ENCODE results near the gene PLIN3.
A peak's percentile ranks its signal among the peaks of the same experiment; 100 is the strongest.
"Not testable (repeated sequence)": the region's sequence is repeated elsewhere in the genome, so short reads cannot be mapped to it uniquely, and the experiment has no call there.

PLIN3 gene

GRCh38 chr19:4889034-4889815 is 21.8 kb upstream of the PLIN3 start:
- no peak overlapping the region for H3K27ac ChIP-seq (ENCODE audit: low read depth, low read length, severe bottlenecking)
- WGBS, 2 experiments (ENCODE audit: insufficient coverage in 2 of 2), result 97 to 100% methylated on average over 6 of the region's 14 CpGs
- H3K36me3 ChIP-seq (ENCODE audit: control insufficient read depth, insufficient read depth, low read length), result no peaks in the 10 kb centered on the region
- peaks cover 2% of the 10 kb centered on the region for H3K4me1 ChIP-seq (ENCODE audit: control insufficient read depth, insufficient read depth, low read length, poor library complexity, severe bottlenecking)
- H3K4me3 ChIP-seq (ENCODE audit: extremely low read depth, insufficient read depth, low read length, poor library complexity, severe bottlenecking), result no peak overlapping the region
- H3K9me3 ChIP-seq (ENCODE audit: control insufficient read depth, low read length), result no peaks in the 10 kb centered on the region

- not testable (repeated sequence) for H3K9me3 ChIP-seq (ENCODE audit: control insufficient read depth, low read length); H3K27ac ChIP-seq (ENCODE audit: low read depth, low read length, severe bottlenecking); H3K4me1 ChIP-seq (ENCODE audit: control insufficient read depth, insufficient read depth, low read length, poor library complexity, severe bottlenecking); H3K4me3 ChIP-seq (ENCODE audit: extremely low read depth, insufficient read depth, low read length, poor library complexity, severe bottlenecking); H3K36me3 ChIP-seq (ENCODE audit: control insufficient read depth, insufficient read depth, low read length)
- no CpG with 5 or more reads among the region's 6 CpGs for WGBS, 2 experiments (ENCODE audit: insufficient coverage in 2 of 2)
Observed at GRCh38 chr19:4887803-4888202, 20.3 kb upstream of the PLIN3 start.

- H3K9me3 ChIP-seq (ENCODE audit: control insufficient read depth, low read length); H3K36me3 ChIP-seq (ENCODE audit: control insufficient read depth, insufficient read depth, low read length); H3K4me1 ChIP-seq (ENCODE audit: control insufficient read depth, insufficient read depth, low read length, poor library complexity, severe bottlenecking); H3K4me3 ChIP-seq (ENCODE audit: extremely low read depth, insufficient read depth, low read length, poor library complexity, severe bottlenecking); H3K27ac ChIP-seq (ENCODE audit: low read depth, low read length, severe bottlenecking): not testable (repeated sequence)
- WGBS, 2 experiments (ENCODE audit: insufficient coverage in 2 of 2), result no CpG with 5 or more reads among the region's 6 CpGs
Observed at GRCh38 chr19:4884993-4885392, 17.5 kb upstream of the PLIN3 start.

- not testable (repeated sequence) for H3K27ac ChIP-seq (ENCODE audit: low read depth, low read length, severe bottlenecking); H3K9me3 ChIP-seq (ENCODE audit: control insufficient read depth, low read length); H3K36me3 ChIP-seq (ENCODE audit: control insufficient read depth, insufficient read depth, low read length); H3K4me1 ChIP-seq (ENCODE audit: control insufficient read depth, insufficient read depth, low read length, poor library complexity, severe bottlenecking); H3K4me3 ChIP-seq (ENCODE audit: extremely low read depth, insufficient read depth, low read length, poor library complexity, severe bottlenecking)
- WGBS, 2 experiments (ENCODE audit: insufficient coverage in 2 of 2), result 94 to 98% methylated on average over 4 to 5 of the region's 6 CpGs
Observed at GRCh38 chr19:4882874-4883273, 15.4 kb upstream of the PLIN3 start.

- H3K27ac ChIP-seq (ENCODE audit: low read depth, low read length, severe bottlenecking), result no peak overlapping the region
- no peaks in the 10 kb centered on the region for H3K9me3 ChIP-seq (ENCODE audit: control insufficient read depth, low read length)
- peaks cover 12% of the 10 kb centered on the region for H3K4me1 ChIP-seq (ENCODE audit: control insufficient read depth, insufficient read depth, low read length, poor library complexity, severe bottlenecking)
- no peaks in the 10 kb centered on the region for H3K36me3 ChIP-seq (ENCODE audit: control insufficient read depth, insufficient read depth, low read length)
- WGBS, 2 experiments (ENCODE audit: insufficient coverage in 2 of 2), result 90 to 96% methylated on average over 8 to 11 of the region's 11 CpGs
- no peak overlapping the region for H3K4me3 ChIP-seq (ENCODE audit: extremely low read depth, insufficient read depth, low read length, poor library complexity, severe bottlenecking)
Observed at GRCh38 chr19:4879041-4879440, 11.6 kb upstream of the PLIN3 start.

- 68 to 78% methylated on average over 9 to 13 of the region's 23 CpGs for WGBS, 2 experiments (ENCODE audit: insufficient coverage in 2 of 2)
- Histone ChIP-seq H3K27ac (ENCODE audit: low read depth, low read length, severe bottlenecking) (peak overlapping the region; percentile 66), H3K4me3 (ENCODE audit: extremely low read depth, insufficient read depth, low read length, poor library complexity, severe bottlenecking) (no peak overlapping the region)
Observed at GRCh38 chr19:4878491-4878968, 11.1 kb upstream of the PLIN3 start.

GRCh38 chr19:4877753-4878490 is 10.5 kb upstream of the PLIN3 start:
- H3K4me1 ChIP-seq (ENCODE audit: control insufficient read depth, insufficient read depth, low read length, poor library complexity, severe bottlenecking), result peaks cover 12% of the 10 kb centered on the region
- peak overlapping the region; percentile 66 for H3K27ac ChIP-seq (ENCODE audit: low read depth, low read length, severe bottlenecking)
- no peaks in the 10 kb centered on the region for H3K36me3 ChIP-seq (ENCODE audit: control insufficient read depth, insufficient read depth, low read length)
- 47 to 55% methylated on average over 24 to 25 of the region's 30 CpGs for WGBS, 2 experiments (ENCODE audit: insufficient coverage in 2 of 2)
- no peak overlapping the region for H3K4me3 ChIP-seq (ENCODE audit: extremely low read depth, insufficient read depth, low read length, poor library complexity, severe bottlenecking)
- H3K9me3 ChIP-seq (ENCODE audit: control insufficient read depth, low read length), result no peaks in the 10 kb centered on the region

More at GRCh38 chr19:4878491-4878968, 11.1 kb upstream of the PLIN3 start:
- peaks cover 12% of the 10 kb centered on the region for H3K4me1 ChIP-seq (ENCODE audit: control insufficient read depth, insufficient read depth, low read length, poor library complexity, severe bottlenecking)
- H3K36me3 ChIP-seq (ENCODE audit: control insufficient read depth, insufficient read depth, low read length), result no peaks in the 10 kb centered on the region
- no peaks in the 10 kb centered on the region for H3K9me3 ChIP-seq (ENCODE audit: control insufficient read depth, low read length)

- H3K27ac ChIP-seq (ENCODE audit: low read depth, low read length, severe bottlenecking), result no peak overlapping the region
- peaks cover 19% of the 10 kb centered on the region for H3K4me1 ChIP-seq (ENCODE audit: control insufficient read depth, insufficient read depth, low read length, poor library complexity, severe bottlenecking)
- H3K36me3 ChIP-seq (ENCODE audit: control insufficient read depth, insufficient read depth, low read length), result no peaks in the 10 kb centered on the region
- H3K9me3 ChIP-seq (ENCODE audit: control insufficient read depth, low read length), result no peaks in the 10 kb centered on the region
- no peak overlapping the region for H3K4me3 ChIP-seq (ENCODE audit: extremely low read depth, insufficient read depth, low read length, poor library complexity, severe bottlenecking)
- WGBS, 2 experiments (ENCODE audit: insufficient coverage in 2 of 2), result 94 to 97% methylated on average over 3 of the region's 3 CpGs
Observed at GRCh38 chr19:4873930-4874329, 6.5 kb upstream of the PLIN3 start.

- no peaks in the 10 kb centered on the region for H3K36me3 ChIP-seq (ENCODE audit: control insufficient read depth, insufficient read depth, low read length)
- 86 to 100% methylated on average over 1 to 3 of the region's 6 CpGs for WGBS, 2 experiments (ENCODE audit: insufficient coverage in 2 of 2)
Observed at GRCh38 chr19:4871711-4872110, 4.2 kb upstream of the PLIN3 start.

GRCh38 chr19:4870025-4870700 is 2.7 kb upstream of the PLIN3 start:
- WGBS, 2 experiments (ENCODE audit: insufficient coverage in 2 of 2), result 76 to 82% methylated on average over 3 to 4 of the region's 10 CpGs
- Histone ChIP-seq H3K4me1 (ENCODE audit: control insufficient read depth, insufficient read depth, low read length, poor library complexity, severe bottlenecking) (peaks cover 12% of the 10 kb centered on the region), H3K27ac (ENCODE audit: low read depth, low read length, severe bottlenecking) (peak overlapping the region; percentile 80), H3K4me3 (ENCODE audit: extremely low read depth, insufficient read depth, low read length, poor library complexity, severe bottlenecking) (no peak overlapping the region), H3K36me3 (ENCODE audit: control insufficient read depth, insufficient read depth, low read length) (peaks cover 5% of the 10 kb centered on the region), H3K9me3 (ENCODE audit: control insufficient read depth, low read length) (no peaks in the 10 kb centered on the region)

More at GRCh38 chr19:4871711-4872110, 4.2 kb upstream of the PLIN3 start:
- Histone ChIP-seq H3K4me3 (ENCODE audit: extremely low read depth, insufficient read depth, low read length, poor library complexity, severe bottlenecking) (no peak overlapping the region), H3K9me3 (ENCODE audit: control insufficient read depth, low read length) (no peaks in the 10 kb centered on the region), H3K27ac (ENCODE audit: low read depth, low read length, severe bottlenecking) (no peak overlapping the region), H3K4me1 (ENCODE audit: control insufficient read depth, insufficient read depth, low read length, poor library complexity, severe bottlenecking) (peaks cover 7% of the 10 kb centered on the region)
